IPS-NIHi7 (cell line): ENCODE results near the gene LSM5.
A peak's percentile ranks its signal among the peaks of the same experiment; 100 is the strongest.

Experiments
- DNase-seq: peaks from one replicate; pipeline ENCODE4 v3.0.0; 2012; ENCODE audit warnings: mixed read lengths; ENCODE audit errors: extremely low spot score

Gene LSM5

GRCh38 chr7:32462977-32463376, 27.2 kb downstream of the LSM5 start:
- DNase-seq, result no peak

DNA sequence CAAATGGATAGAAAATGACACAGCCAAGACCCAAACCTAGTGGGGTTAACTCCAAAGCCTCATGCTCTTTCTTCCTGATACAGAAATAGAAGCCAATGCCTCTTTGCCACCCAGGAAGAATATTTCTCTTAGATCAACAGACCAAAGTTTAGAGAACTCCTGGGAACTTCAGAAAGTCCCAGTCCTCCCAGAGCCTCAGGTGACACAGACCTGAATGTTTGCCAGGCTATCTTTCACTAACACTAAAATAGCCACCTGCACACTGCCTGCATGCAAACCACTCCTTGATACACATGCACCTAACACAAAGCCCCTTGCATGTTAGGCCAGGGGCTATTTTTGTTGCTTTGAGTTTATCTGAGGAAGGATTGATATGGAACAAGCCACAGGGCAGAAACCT, 27.7 kb downstream of the LSM5 start:
- no peak for DNase-seq

DNA sequence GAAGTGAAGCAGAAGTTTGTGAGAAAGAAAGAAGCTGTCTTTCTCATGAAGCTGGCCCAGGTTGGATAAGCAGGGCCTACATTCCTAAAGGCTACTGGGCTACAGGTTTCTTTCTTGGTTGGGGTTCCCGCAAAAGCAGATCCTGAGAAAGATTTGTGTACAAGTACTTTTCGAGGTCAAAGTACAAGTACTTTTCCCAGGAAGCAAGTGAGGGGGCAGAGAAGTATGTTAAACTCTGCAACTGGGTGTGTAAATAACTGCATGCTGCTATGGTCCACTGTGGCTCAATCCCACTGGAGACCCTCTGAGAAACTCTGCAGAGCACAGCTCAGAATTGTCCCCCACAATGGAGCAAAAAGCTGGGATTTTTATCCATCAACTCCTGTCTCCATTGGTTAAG, 28.7 kb downstream of the LSM5 start:
- DNase-seq, result no peak

GRCh38 chr7:32459788-32460187, 30.4 kb downstream of the LSM5 start:
- no peak for DNase-seq

DNA sequence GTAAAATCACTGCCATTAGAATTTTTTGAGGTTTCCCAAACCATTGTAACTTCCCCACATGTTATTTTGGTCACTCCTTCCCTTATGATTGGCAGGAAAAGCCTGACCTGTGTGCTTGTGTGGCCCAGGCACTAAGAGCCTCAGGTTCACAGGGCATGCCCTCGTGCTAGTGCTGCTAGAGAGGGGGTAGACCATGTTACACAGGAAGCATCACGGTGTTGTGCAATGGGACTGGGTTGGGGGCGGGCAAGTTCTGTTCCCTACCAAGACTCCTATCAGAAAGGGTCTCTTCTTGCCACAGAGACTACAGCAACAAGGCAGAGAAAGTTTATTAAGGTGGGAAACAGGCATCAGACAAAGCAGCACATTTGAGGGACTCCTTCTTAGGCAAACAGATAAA, 32.2 kb downstream of the LSM5 start:
- DNase-seq, result no peak

- DNase-seq, result no peak
These were observed 36.7 kb downstream of the LSM5 start for GRCh38 chr7:32453341-32454011.

- peak; percentile 21 for DNase-seq
These were observed 43.0 kb downstream of the LSM5 start for GRCh38 chr7:32447218-32447617.

DNA sequence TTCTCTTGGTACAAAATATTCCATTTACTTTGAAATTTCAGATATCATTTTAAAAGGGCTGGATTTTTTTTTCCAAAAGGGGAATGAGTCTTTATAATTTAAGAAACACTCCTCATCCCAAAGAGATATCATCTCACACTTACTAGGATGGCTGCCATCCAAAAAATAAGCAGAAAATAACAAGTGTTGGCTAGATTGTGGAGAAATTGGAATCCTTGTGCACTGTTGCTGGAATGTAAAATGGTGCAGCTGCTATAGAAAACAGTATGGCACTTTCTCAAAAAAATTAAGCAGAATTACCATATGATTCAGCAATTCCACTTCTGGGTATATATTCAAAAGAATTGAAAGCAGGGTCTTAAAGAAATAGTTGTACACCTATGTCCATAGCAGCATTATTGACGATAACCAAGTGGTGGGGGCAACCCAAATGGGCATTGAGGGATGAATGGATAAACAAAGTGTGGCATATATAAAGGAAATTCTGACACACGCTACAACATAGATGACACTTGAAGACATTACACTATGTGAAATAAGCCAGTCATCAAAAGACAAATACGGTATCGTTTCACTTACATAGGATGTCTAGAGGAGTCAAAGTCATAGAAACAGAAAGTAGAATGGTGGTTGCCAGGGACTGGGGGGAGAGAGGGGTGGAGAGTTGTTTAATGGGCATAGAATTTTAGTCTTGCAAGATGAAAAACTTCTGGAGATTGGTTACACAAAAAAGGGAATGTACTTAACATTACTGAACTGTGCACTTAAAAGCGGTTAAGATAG, 53.8 kb downstream of the LSM5 start:
- no peak for DNase-seq
